Stimulated activated naive CD8-positive, alpha-beta T cell treated with anti-CD3 and anti-CD28 coated beads, Interleukin-15, amount 100 ng/mL, for 72 hours (primary cell): Measurements from ENCODE around the gene BID.
A peak's percentile ranks its signal among the peaks of the same experiment; 100 is the strongest.
"Not testable (repeated sequence)": the region's sequence is repeated elsewhere in the genome, so short reads cannot be mapped to it uniquely, and the experiment has no call there.

ENCODE experiments used
- ATAC-seq: fragments of 150-1000 bp; cut with Tn5 transposase; 2 replicates; pipeline ENCODE4 v1.10.0; 2021; ENCODE audit warnings: mild to moderate bottlenecking, moderate library complexity
- DNase-seq, 2 donors: peaks; one replicate each; pipeline ENCODE4 v3.0.0; 2021 to 2022
- H3K27ac Mint-ChIP-seq, 2 donors: one replicate each; pipeline ENCODE4 v1.8.0; 2022; ENCODE audit warnings: mild to moderate bottlenecking in 2 of 2, mixed read lengths in 2 of 2, moderate library complexity in 2 of 2
- H3K27me3 Mint-ChIP-seq: one replicate; pipeline ENCODE4 v1.8.0; 2022; ENCODE audit warnings: mixed read lengths
- H3K4me1 Mint-ChIP-seq: one replicate; pipeline ENCODE4 v1.8.0; 2022; ENCODE audit warnings: mild to moderate bottlenecking, mixed read lengths
- H3K4me3 Mint-ChIP-seq, 2 donors: one replicate each; pipeline ENCODE4 v1.8.0; 2022; ENCODE audit warnings: mild to moderate bottlenecking in 2 of 2, mixed read lengths in 2 of 2, moderate library complexity in 1 of 2
- H3K9me3 Mint-ChIP-seq, 2 donors: one replicate each; pipeline ENCODE4 v1.8.0; 2022; ENCODE audit warnings: mixed read lengths in 2 of 2

BID gene

DNA sequence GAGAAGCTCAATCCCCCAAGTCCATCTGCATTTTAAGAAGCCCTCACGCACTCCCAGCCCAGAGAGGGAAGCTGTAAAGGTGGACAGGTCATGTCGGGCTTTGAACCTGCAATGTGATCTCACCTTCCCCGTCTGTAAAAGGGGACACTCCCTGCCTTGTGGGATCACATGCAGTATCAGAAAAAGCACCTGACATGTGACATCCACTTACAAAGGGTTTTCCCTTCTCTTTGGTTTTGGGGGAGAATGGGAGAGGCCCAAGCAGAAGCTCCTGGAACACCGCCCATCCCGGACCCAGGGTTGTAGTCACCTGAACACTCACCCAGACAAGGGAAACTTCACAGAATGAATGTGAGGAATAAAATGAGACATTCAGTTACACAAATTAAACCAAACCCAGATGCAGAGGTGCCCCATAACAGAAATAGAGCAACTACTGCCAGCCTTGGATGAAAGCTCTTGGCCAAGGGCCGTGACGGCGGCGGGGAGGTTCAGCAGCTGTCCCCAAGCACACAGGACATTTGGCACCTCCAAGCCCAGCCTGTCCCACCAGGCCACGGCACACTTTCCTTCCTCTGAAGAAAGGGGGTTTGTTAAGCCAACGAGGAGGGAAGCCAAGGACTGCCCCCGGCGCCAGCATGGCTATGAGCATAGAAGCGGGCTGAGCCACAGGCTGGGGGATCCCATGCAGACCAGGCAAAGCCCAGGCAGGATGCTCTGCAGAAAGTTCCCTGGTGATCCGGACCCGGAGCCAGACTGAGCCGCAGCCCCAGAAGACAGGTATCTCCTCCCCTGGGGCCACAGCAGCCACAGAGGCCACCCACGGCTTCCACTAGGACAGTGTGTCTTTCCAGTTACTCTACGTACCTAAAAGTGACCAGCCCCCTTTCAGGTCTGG lies 3.8 kb downstream of the BID start:
- H3K4me1 Mint-ChIP-seq, result peaks cover 75% of the 10 kb centered on the region
- ATAC-seq (no peak), DNase-seq (no peak)
- no peak overlapping the region for H3K4me3 Mint-ChIP-seq
- H3K27ac Mint-ChIP-seq, result no peak overlapping the region
- no peaks in the 10 kb centered on the region for H3K27me3 Mint-ChIP-seq
- H3K9me3 Mint-ChIP-seq, result no peaks in the 10 kb centered on the region

DNA sequence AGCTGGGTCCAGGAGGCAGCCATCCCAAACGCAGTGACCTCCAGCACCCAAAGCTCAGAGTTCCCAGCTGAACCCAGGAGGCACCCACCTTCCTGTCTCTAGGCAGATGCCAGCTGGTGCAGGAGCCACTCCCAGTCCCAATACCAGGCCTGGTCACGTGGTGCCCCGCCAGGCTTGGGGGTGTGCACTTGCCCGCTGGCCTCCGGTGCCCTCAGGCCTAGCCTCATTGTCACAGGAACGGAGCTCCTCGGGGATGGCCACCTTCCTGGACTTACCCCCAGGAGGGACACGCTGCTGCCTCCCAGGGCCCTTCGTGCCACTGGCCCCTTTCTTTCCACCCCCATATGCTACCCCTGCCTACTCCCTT lies 4.6 kb downstream of the BID start:
- Mint-ChIP-seq H3K27ac (no peak overlapping the region), H3K4me1 (peaks cover 72% of the 10 kb centered on the region)
- ATAC-seq, result no peak

DNA sequence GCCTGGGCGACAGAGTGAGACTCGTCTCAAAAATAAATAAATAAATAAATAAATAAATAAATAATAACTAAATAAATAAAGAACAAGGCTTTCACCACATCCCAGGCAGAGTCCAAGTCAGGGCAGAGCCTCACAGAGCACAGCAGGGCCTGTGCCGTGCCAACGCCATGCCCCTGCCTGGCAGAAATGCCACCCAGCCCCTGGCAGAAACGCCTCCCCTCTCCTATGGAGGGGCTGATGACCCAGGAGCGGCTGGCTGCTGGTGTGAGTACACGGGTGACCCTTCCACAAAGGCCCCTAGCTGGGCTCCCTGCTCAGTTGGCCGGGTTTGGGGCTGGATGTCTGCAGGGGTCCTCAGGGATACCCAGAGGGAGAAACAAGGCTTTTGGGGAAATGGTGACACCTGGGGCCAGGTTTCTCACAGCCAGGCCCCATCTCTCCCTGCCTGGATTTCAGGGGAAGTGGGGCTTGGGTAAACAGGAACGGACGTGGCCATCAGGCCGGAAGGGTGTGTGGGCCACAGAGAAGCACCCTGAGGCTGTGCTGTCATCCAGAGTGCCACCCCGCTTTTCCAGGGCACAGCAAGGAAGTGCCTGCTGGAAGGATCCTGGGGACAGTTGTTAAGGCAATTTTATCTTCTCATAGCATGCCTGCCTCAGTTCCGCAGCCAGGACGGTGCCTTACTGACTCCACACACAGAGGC lies 5.1 kb downstream of the BID start:
- H3K27ac Mint-ChIP-seq, result no peak overlapping the region
- H3K4me3 Mint-ChIP-seq, result no peak overlapping the region
- ATAC-seq (no peak), DNase-seq (no peak)
- no peaks in the 10 kb centered on the region for H3K27me3 Mint-ChIP-seq
- H3K4me1 Mint-ChIP-seq, result peaks cover 76% of the 10 kb centered on the region
- H3K9me3 Mint-ChIP-seq, result no peaks in the 10 kb centered on the region

More for the DNA sequence above, 4.6 kb downstream of the BID start:
- Mint-ChIP-seq H3K27me3 (no peaks in the 10 kb centered on the region), H3K9me3 (no peaks in the 10 kb centered on the region), H3K4me3 (no peak overlapping the region)
- no peak for DNase-seq

DNA sequence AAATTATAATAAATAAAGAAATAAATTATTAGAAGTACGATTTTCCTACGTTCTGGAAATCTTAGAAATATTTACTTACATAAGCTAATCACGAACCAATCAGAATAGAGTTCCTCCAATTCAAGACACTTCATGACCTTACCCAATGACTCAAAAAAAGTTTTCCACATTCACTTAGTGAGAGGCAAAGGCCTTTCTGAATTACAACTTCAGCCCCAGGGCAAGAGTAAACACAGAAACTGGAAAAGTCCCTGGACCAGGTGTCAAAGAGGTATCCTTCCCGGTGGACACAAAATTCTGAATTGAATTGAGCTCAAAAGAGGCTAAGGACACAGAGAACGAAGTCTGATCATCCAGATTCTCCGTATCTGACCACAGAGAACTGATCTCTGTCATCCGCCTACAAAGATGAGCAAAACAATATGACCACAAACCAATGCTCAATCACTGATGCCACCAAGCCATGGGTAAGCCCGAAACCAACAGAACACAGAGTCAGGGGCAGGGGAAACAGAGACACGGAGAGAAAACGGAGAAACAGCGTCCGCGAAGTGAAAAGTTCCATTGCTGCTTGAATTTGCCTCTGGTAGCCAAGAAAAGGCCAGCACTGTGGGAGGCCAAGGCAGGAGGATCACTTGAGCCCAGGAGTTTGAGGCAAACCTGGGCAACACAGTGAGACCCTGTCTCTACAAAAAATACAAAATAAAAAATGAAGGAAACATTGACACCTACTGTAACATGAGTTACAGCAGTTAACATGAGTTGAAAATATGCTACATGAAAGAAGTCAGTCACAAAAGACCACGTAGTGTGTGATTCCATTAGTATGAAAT lies 6.8 kb downstream of the BID start:
- H3K27me3 Mint-ChIP-seq, result no peaks in the 10 kb centered on the region
- peak overlapping the region; percentile 89 for H3K27ac Mint-ChIP-seq
- peaks cover 66% of the 10 kb centered on the region for H3K4me1 Mint-ChIP-seq
- peak; percentile 66 to 83 for DNase-seq
- H3K4me3 Mint-ChIP-seq, result peak overlapping the region; percentile 72 to 78
- peak; percentile 98 for ATAC-seq
- H3K9me3 Mint-ChIP-seq, result no peaks in the 10 kb centered on the region

DNA sequence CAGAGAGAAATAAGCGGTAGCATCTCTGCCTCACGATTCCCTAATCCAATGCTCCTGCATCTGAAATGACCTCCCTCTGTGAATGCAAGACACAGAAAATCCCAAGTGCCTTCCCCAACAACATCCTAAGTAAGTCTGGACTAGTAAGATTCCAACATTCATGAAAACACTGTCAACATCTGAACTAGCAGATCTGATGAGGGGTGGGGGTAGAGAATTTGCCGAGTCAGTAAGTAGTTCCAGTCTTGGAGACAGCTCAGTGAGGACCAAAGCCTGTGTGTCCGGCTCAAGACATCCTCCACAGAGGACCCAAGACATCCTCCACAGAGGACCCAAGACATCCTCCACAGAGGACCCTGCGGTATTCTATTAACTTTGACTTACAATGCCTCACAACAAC lies 9.4 kb downstream of the BID start:
- H3K4me1 Mint-ChIP-seq, result peaks cover 51% of the 10 kb centered on the region

DNA sequence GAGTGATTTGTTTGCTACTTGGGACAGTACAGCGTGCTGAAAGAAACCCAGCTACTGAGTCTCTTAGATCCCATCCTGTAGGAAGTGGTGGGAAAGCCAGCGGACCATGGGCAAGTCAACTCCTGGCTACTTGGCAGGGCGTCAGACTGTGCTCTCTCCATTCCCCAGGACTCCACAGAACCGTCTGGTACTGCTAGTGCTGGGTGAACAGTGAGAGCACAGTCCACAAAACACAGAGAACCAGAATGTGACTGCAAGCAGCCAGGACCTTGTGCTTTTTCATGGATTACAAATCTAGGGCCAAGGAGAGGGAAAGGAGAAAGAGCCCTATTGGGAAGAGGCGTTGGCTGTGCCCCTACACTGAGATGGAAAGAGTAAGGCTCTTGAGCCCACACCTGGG lies 10.2 kb downstream of the BID start:
- no peaks in the 10 kb centered on the region for H3K27me3 Mint-ChIP-seq
- no peak overlapping the region for H3K4me3 Mint-ChIP-seq
- DNase-seq (no peak), ATAC-seq (no peak)
- H3K9me3 Mint-ChIP-seq, result no peaks in the 10 kb centered on the region
- H3K27ac Mint-ChIP-seq, result no peak overlapping the region
- peaks cover 43% of the 10 kb centered on the region for H3K4me1 Mint-ChIP-seq

More for the DNA sequence above, 9.4 kb downstream of the BID start:
- not testable (repeated sequence) for H3K27me3 Mint-ChIP-seq, ATAC-seq, H3K27ac Mint-ChIP-seq, H3K4me3 Mint-ChIP-seq, DNase-seq, H3K9me3 Mint-ChIP-seq

DNA sequence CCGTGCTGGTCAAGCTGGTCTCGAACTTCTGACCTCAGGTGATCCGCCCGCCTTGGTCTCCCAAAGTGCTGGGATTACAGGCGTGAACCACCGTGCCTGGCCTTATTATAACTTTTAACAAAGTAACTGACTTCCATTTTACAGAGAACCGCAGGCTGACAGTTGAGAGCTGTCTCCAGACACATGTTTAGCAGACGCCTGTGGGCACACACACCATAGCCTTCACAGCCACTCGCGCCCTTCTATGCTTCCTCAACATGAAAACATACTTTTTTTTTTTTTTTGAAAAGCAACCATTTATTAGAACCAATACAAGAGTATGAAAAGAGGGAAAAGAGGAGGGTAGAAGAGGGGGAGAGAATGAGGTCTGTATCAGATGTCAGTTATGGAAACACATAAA lies 10.8 kb downstream of the BID start:
- not testable (repeated sequence) for H3K9me3 Mint-ChIP-seq, DNase-seq, ATAC-seq, H3K27me3 Mint-ChIP-seq, H3K27ac Mint-ChIP-seq, H3K4me3 Mint-ChIP-seq
- H3K4me1 Mint-ChIP-seq, result peaks cover 42% of the 10 kb centered on the region

DNA sequence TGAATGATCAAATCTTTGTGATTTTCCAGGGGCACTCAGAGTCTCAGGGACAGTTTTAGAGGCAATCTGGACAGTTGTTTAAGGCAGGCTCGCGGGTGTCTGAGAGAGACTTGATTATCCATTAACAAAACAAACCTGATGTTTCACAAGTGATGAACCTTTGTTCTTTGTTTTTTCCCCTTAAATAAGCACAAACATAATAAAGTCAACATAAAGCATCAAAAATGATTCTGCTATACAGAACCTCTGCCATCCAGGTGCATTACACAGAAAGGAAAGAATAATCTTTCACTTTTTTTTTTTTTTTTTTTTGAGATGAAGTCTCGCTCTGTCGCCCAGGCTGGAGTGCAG lies 13.2 kb downstream of the BID start:
- no peak overlapping the region for H3K27ac Mint-ChIP-seq
- ATAC-seq, result no peak
- no peak overlapping the region for H3K4me3 Mint-ChIP-seq
- no peaks in the 10 kb centered on the region for H3K9me3 Mint-ChIP-seq
- H3K27me3 Mint-ChIP-seq, result no peaks in the 10 kb centered on the region
- peaks cover 30% of the 10 kb centered on the region for H3K4me1 Mint-ChIP-seq
- no peak for DNase-seq

DNA sequence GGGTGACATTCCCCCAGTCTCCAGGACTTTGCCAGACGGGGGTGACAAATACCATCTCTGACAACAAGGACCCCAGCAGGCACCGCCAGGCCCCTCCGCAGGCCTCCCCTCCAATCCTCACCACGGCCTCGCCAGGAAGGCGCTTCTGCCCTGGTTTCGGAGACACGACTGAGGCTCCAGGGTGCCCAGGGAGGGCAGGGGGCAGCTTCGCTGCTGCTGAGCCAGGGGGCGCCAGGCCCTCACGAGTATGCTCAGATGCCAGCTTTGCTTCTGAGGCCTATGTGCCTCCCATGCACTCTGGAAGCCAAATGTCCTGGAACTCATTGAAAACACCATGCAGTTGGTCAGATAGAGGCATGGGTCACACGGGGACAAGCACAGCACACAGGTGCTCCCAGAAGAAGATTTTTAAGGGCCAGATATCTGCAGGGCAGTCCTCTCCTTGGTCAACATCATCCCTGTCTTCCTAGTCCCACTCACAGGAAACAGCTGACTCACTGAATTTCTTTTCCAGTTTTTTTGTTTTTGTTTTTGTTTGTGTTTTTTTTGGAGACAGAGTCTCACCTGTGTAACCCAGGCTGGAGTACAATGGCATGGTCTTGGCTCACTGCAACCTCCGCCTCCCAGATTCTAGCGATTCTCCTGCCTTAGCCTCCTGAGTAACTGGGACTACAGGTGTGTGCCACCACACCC lies 19.9 kb downstream of the BID start:
- Mint-ChIP-seq H3K27ac (peak overlapping the region in 1 of 2 donors; percentile 89), H3K27me3 (no peaks in the 10 kb centered on the region), H3K4me3 (no peak overlapping the region), H3K4me1 (peaks cover 14% of the 10 kb centered on the region), H3K9me3 (no peaks in the 10 kb centered on the region)
- DNase-seq, result peak in 1 of 2 donors; percentile 63
- peak; percentile 90 for ATAC-seq

DNA sequence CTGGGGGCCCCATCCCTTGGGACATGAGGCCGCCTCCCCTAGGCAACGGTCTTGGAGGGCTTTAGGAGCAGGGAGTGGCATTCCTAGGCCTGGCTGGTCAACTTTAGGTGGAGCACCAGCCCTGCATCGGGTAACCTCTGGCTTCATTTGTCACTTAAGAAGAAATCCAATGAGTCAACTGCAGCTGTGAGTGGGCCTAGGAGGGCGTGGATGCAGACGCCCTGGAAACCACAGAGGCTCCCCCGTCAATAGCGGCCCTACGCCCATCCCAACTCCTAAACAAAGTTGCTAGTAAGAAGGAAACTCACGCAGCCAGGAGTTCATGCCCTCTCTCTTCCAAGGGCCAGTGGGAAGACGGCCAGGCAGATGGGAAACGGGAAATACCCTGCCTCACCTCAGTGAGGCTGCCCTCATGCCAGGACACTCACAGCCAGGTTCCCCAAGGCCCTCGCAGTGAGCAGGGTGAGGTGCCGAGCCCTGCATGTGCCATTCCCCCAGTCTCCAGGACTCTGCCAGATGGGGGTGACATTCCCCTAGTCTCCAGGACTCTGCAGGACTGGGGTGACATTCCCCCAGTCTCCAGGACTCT lies 20.8 kb downstream of the BID start:
- peaks cover 11% of the 10 kb centered on the region for H3K4me1 Mint-ChIP-seq
- no peak overlapping the region for H3K27ac Mint-ChIP-seq
- no peaks in the 10 kb centered on the region for H3K9me3 Mint-ChIP-seq

DNA sequence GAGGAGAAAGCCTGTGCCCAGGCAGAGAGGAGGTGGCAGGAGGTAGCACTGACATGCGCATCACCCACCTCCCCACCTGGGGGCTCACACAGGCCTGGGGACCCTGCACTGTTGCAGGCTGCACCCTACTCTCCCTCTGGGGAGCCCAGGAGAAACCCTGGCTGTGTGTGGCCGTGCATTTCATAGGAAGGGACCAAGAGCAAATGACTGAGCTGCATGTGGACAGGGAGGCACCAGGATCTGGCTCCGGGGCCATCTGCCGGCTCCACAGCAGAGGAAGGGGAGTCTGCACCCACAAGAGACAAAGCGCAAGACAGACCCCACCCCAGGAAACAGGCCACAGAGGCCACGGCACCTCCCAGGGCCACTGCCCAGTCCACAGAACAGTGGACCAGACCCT lies 22.7 kb downstream of the BID start:
- no peak overlapping the region for H3K4me3 Mint-ChIP-seq
- ATAC-seq, result no peak
- H3K9me3 Mint-ChIP-seq, result no peaks in the 10 kb centered on the region
- no peak overlapping the region for H3K27ac Mint-ChIP-seq
- no peak for DNase-seq
- peaks cover 8% of the 10 kb centered on the region for H3K4me1 Mint-ChIP-seq
- H3K27me3 Mint-ChIP-seq, result no peaks in the 10 kb centered on the region

More for the DNA sequence above, 20.8 kb downstream of the BID start:
- DNase-seq (no peak), ATAC-seq (no peak)
- no peak overlapping the region for H3K4me3 Mint-ChIP-seq
- H3K27me3 Mint-ChIP-seq, result no peaks in the 10 kb centered on the region

DNA sequence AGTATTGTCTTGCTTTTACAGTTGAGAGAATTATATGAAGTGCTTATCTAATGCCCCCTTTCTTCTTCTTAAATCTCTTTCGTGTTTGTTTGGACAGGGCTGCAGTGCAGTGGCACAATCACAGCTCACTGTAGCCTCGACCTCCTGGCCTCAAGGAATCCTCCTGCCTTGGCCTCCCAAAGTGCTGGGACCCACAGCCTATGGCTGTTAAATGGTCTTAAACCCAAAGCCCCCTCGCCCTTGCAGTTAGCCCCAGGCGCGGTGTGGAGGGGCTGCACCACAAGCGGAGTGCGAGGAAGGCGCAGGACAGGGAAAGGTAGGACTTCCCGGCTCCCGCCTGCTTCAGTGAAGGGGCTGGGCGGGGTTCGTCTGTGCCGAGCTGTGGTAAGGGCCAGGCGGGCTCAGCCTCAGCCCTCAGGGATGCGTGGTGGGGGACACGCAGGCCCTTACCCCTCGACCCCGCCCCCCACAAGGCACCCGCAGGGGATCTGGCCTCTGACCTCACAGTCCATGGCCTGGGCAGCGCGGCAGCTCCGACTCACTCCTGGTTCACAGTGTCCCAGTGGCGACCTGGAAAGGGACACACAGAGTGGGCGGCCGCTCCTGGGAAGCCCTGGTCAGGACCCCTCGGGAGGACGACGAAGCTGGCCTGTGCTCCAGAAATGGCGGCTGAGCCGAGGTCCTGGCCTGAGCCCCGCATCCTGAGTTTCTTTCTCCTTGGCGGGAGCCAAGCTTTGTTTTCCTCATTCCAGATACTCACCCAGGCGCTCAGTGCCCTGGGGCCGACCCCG lies 24.5 kb downstream of the BID start:
- DNase-seq (no peak), ATAC-seq (no peak)
- peak overlapping the region in 1 of 2 donors; percentile 54 for H3K27ac Mint-ChIP-seq

DNA sequence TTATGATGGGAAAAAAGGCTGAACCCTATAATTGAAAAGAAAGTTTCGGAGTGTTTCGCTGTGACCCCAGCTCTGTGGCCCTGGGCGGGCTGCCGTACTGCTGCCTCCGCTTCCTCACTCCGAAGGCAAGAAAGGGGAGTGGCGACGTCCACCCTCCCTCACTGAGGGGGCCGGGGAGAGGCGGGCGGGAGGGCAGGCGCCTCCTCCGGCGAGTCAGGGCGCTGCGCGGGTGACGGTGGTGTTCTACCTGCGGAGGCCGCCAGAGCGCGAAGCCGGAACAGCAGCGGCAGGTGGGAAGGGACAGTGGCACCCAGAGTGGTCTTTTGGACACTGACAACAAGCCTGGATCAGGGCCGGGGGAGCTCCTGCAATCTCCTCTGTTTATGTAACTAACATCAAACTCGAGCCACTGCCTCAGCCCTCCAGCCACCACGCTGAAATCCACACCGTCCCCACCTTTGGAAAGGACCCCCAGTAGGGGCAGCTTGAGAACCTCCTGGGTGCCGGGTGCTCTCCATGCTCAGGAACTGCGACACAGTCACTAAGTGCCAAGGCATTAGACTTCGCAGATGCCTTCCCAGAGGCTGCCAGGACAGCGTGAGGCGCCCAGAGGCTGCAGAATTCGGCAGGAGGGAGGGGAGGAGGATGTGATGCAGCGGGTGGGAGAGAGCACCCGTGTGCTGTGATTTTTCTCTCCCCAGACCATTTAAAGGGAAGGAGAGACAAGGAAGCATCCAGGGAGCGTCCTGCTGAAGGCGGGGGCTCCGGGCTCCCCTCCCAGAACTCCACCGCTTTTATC lies 25.5 kb downstream of the BID start:
- peak; percentile 28 for ATAC-seq
- H3K27ac Mint-ChIP-seq, result peak overlapping the region in 1 of 2 donors; percentile 59
- DNase-seq, result no peak
- no peaks in the 10 kb centered on the region for H3K27me3 Mint-ChIP-seq
- H3K9me3 Mint-ChIP-seq, result no peaks in the 10 kb centered on the region
- no peak overlapping the region for H3K4me3 Mint-ChIP-seq
- H3K4me1 Mint-ChIP-seq, result peaks cover 5% of the 10 kb centered on the region

More for the DNA sequence above, 24.5 kb downstream of the BID start:
- no peaks in the 10 kb centered on the region for H3K9me3 Mint-ChIP-seq
- no peaks in the 10 kb centered on the region for H3K27me3 Mint-ChIP-seq
- H3K4me3 Mint-ChIP-seq, result no peak overlapping the region
- peaks cover 9% of the 10 kb centered on the region for H3K4me1 Mint-ChIP-seq

DNA sequence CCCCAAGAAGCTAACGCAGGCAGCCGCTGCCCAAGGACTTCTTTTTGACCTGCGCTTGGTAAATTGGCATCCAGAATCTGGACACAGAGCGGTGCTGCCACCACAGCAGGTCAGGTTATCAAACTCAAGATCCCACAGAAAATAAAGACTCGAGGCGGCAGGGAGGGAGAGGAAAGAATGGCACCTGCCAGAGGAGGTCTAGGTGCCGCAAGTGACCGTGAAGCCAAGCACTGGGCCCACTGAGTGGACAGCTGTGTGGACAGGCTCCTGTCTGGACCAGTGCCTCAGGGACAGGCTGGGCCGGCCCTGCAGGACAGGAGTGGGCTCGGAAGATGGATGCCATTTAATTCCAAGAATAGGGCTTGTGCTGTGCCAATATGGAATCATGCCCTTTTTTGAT lies 27.4 kb downstream of the BID start:
- no peak overlapping the region for H3K27ac Mint-ChIP-seq
- H3K27me3 Mint-ChIP-seq, result no peaks in the 10 kb centered on the region
- DNase-seq (no peak), ATAC-seq (no peak)
- H3K9me3 Mint-ChIP-seq, result no peaks in the 10 kb centered on the region
- peaks cover 14% of the 10 kb centered on the region for H3K4me1 Mint-ChIP-seq
- H3K4me3 Mint-ChIP-seq, result no peak overlapping the region
